ENCODE results near the gene REXO1. TPM values are rescaled to one million over a fixed set of nuclear protein-coding genes. Genes with fewer than 3 reads are reported as not detected.

REXO1 gene
- total and polyA plus RNA-seq, 2 donors (not counting 1 experiment from before 2014, with no cell fraction given): 72.6 to 898 TPM

DNA sequence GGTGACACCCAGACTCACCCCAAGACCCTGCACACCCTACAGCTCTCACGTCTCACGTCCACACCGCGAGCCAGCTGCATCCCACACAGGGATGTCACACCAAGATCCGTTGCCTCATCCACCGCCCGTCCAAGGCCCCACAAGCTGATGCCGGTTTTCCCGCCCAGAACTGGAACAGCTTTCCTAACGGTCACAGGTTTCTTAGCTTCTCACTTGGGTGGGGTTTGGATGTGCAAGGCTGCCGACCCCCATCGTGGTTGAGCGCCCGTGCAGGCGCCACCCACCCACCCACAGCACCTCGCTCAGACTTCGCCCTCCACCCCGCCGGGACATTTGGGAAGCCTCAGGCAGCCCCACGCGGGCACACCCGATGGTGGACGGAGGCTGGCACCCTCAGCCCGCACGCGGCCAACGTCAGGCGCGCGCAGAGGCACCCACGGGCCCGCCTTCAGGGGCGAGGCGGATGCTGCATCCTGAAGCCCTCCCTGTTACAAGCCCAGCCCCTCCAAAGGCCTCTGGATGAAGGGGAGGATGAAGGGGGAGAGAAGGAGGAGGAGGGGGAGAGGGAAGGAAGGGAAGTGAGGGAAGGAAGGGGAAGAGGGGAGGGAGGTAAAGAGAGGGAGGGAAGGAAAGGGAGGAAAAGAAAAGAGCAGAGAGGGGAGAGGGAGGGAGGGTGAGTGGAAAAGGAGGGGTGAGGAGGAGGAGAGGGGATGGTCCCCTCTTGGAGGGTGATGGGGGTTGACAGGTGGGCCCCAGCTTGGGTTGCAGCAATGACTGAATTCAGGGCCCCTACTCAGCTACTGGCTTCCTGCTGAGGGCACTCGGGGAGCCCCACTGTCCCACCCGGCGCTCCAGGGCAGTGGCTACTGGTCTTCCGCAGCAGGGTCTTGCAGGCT is 82.1 kb downstream of the REXO1 start:
- 13% methylated on average over 27 of the region's 38 CpGs for WGBS (ENCODE audit: insufficient coverage)
- H3K4me1 Mint-ChIP-seq: peaks cover 4% of the 10 kb centered on the region

More for the DNA sequence above, 82.1 kb downstream of the REXO1 start:
- Histone ChIP-seq H4K20me1 (ENCODE audit: control insufficient read depth, insufficient read depth, low read length, poor library complexity, severe bottlenecking) (no peaks in the 10 kb centered on the region), H3K9ac (ENCODE audit: low read length) (no peak overlapping the region), H2AFZ (ENCODE audit: insufficient read depth, low read depth, low read length, poor library complexity, severe bottlenecking) (no peak overlapping the region), H3K4me2 (replicated peaks; ENCODE audit: low read depth, low read length, poor library complexity, severe bottlenecking) (peak overlapping the region; percentile 11), H3K27me3 (replicated peaks in 1 of 4; ENCODE audit: control extremely low read depth in 1 of 4, control insufficient read depth in 3 of 4, insufficient read depth in 4 of 4, low read length in 3 of 4) (peaks cover 0 to 97% (median 72%) of the 10 kb centered on the region in 4 experiments), H3K4me1 (ENCODE audit: control insufficient read depth in 2 of 2, insufficient read depth in 2 of 2, low read length in 2 of 2) (peaks cover 16 to 34% of the 10 kb centered on the region in 2 donors), H3K9me3 (ENCODE audit: control extremely low read depth in 1 of 3, control insufficient read depth in 2 of 3, insufficient read depth in 1 of 3, low read length in 2 of 3) (peaks cover 0 to 84% (median 10%) of the 10 kb centered on the region in 3 donors), H3K4me3 (ENCODE audit: control extremely low read depth in 1 of 5, extremely low read depth in 1 of 5, insufficient read depth in 1 of 5, low read depth in 2 of 5, low read length in 4 of 5) (no peak overlapping the region), H3K79me2 (ENCODE audit: control insufficient read depth, insufficient read depth, low read length) (no peaks in the 10 kb centered on the region), H3K36me3 (replicated peaks in 1 of 2; ENCODE audit: control extremely low read depth in 1 of 2, control insufficient read depth in 1 of 2, extremely low read depth in 1 of 2, insufficient read depth in 2 of 2, low read length in 1 of 2) (no peaks in the 10 kb centered on the region), H3K27ac (ENCODE audit: low read length in 2 of 2) (no peak overlapping the region)
- peaks cover 63% of the 10 kb centered on the region for H3K27me3 Mint-ChIP-seq
- H3K4me3 Mint-ChIP-seq: no peak overlapping the region
- H3K27ac Mint-ChIP-seq: peak overlapping the region; percentile 37
- H3K9me3 Mint-ChIP-seq (ENCODE audit: insufficient read depth): peaks cover 2% of the 10 kb centered on the region
- POLR2A ChIA-PET: no interaction called here
- TF ChIP-seq EZH2 (IDR thresholded peaks at IDR 0.05; ENCODE audit: borderline replicate concordance, insufficient read depth, low read depth, low read length, poor library complexity, severe bottlenecking): peak; percentile 68
- TF ChIP-seq, protein P1, sequence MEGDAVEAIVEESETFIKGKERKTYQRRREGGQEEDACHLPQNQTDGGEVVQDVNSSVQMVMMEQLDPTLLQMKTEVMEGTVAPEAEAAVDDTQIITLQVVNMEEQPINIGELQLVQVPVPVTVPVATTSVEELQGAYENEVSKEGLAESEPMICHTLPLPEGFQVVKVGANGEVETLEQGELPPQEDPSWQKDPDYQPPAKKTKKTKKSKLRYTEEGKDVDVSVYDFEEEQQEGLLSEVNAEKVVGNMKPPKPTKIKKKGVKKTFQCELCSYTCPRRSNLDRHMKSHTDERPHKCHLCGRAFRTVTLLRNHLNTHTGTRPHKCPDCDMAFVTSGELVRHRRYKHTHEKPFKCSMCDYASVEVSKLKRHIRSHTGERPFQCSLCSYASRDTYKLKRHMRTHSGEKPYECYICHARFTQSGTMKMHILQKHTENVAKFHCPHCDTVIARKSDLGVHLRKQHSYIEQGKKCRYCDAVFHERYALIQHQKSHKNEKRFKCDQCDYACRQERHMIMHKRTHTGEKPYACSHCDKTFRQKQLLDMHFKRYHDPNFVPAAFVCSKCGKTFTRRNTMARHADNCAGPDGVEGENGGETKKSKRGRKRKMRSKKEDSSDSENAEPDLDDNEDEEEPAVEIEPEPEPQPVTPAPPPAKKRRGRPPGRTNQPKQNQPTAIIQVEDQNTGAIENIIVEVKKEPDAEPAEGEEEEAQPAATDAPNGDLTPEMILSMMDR (IDR thresholded peaks at IDR 0.05): no peak
- CTCF ChIA-PET: interaction anchor here (0.5 to 3.7 kb wide), 17 partner anchors 15 to 322 kb away, joined by 3 to 28 read pairs (median 4); partner anchors contain the start of gene UQCR11
- intact Hi-C loops (cut with micrococcal nuclease): loop anchor here (2.0 to 5.0 kb wide), 2 partner anchors 141 to 159 kb away; partner anchors contain the start of gene UQCR11
- DNase-seq: peak; percentile 39
- no peak for ATAC-seq (ENCODE audit: low read depth)

Other genes starting within 250 kb of the REXO1 start
- 66.8 and 73.7 TPM in 2 replicates for gene UQCR11, start 243.0 kb downstream of the REXO1 start, total RNA-seq
- 41.2 and 59.5 TPM in 2 replicates for gene UQCR11, start 243.0 kb downstream of the REXO1 start, polyA plus RNA-seq
- gene TCF3, start 195.9 kb downstream of the REXO1 start, total RNA-seq: 263 and 278 TPM in 2 replicates
- 574 and 588 TPM in 2 replicates for gene TCF3, start 195.9 kb downstream of the REXO1 start, polyA plus RNA-seq
- not detected in 2 replicates for gene ONECUT3, start 95.0 kb downstream of the REXO1 start, total RNA-seq
- gene ONECUT3, start 95.0 kb downstream of the REXO1 start, polyA plus RNA-seq: not detected in 2 replicates
- 3.7 and 5.1 TPM in 2 replicates for gene ATP8B3, start 36.2 kb downstream of the REXO1 start, total RNA-seq
- gene ATP8B3, start 36.2 kb downstream of the REXO1 start, polyA plus RNA-seq: 0.89 and 1.4 TPM in 2 replicates
- 29.7 and 35.8 TPM in 2 replicates for gene KLF16, start 15.1 kb upstream of the REXO1 start, total RNA-seq
- gene KLF16, start 15.1 kb upstream of the REXO1 start, polyA plus RNA-seq: 43.5 and 49.0 TPM in 2 replicates
- 58.1 and 63.1 TPM in 2 replicates for gene ABHD17A, start 37.0 kb upstream of the REXO1 start, total RNA-seq
- 127 and 134 TPM in 2 replicates for gene ABHD17A, start 37.0 kb upstream of the REXO1 start, polyA plus RNA-seq
- 13.4 and 13.9 TPM in 2 replicates for gene ADAT3, start 56.9 kb upstream of the REXO1 start, total RNA-seq
- gene ADAT3, start 56.9 kb upstream of the REXO1 start, polyA plus RNA-seq: 5.3 and 6.1 TPM in 2 replicates
- gene SCAMP4, start 56.9 kb upstream of the REXO1 start, total RNA-seq: 60.0 and 62.9 TPM in 2 replicates
- gene SCAMP4, start 56.9 kb upstream of the REXO1 start, polyA plus RNA-seq: 47.9 and 51.0 TPM in 2 replicates
- gene CSNK1G2, start 92.7 kb upstream of the REXO1 start, total RNA-seq: 153 and 154 TPM in 2 replicates
- 288 and 304 TPM in 2 replicates for gene CSNK1G2, start 92.7 kb upstream of the REXO1 start, polyA plus RNA-seq
- gene BTBD2, start 167.2 kb upstream of the REXO1 start, total RNA-seq: 75.2 and 86.2 TPM in 2 replicates
- gene BTBD2, start 167.2 kb upstream of the REXO1 start, polyA plus RNA-seq: 85.6 and 86.4 TPM in 2 replicates
- gene MKNK2, start 202.8 kb upstream of the REXO1 start, total RNA-seq: 777 and 813 TPM in 2 replicates
- 440 and 1,053 TPM in 2 replicates for gene MKNK2, start 202.8 kb upstream of the REXO1 start, polyA plus RNA-seq
- gene MOB3A, start 247.8 kb upstream of the REXO1 start, total RNA-seq: 228 and 235 TPM in 2 replicates
- gene MOB3A, start 247.8 kb upstream of the REXO1 start, polyA plus RNA-seq: 186 and 190 TPM in 2 replicates
- gene IZUMO4, start 248.4 kb upstream of the REXO1 start, total RNA-seq: 80.8 and 93.9 TPM in 2 replicates
- 34.8 and 45.9 TPM in 2 replicates for gene IZUMO4, start 248.4 kb upstream of the REXO1 start, polyA plus RNA-seq